KBM-7 (cell line): ENCODE measurements around the gene KCNQ1.
A peak's percentile ranks its signal among the peaks of the same experiment; 100 is the strongest.

ENCODE experiments used
- DNase-seq: peaks from one replicate; pipeline ENCODE4 v3.0.0-alpha.2; 2015
- in situ Hi-C: fragments of 300-500 bp; cut with MboI; formaldehyde crosslinking; loops from 2 replicates; pipeline ENCODE4 v1.14.3; 2020; ENCODE audit warnings: low sequenced_read_pairs, low pct_unique_long_range_greater_than_20kb, mixed read lengths

The KCNQ1 gene

DNA sequence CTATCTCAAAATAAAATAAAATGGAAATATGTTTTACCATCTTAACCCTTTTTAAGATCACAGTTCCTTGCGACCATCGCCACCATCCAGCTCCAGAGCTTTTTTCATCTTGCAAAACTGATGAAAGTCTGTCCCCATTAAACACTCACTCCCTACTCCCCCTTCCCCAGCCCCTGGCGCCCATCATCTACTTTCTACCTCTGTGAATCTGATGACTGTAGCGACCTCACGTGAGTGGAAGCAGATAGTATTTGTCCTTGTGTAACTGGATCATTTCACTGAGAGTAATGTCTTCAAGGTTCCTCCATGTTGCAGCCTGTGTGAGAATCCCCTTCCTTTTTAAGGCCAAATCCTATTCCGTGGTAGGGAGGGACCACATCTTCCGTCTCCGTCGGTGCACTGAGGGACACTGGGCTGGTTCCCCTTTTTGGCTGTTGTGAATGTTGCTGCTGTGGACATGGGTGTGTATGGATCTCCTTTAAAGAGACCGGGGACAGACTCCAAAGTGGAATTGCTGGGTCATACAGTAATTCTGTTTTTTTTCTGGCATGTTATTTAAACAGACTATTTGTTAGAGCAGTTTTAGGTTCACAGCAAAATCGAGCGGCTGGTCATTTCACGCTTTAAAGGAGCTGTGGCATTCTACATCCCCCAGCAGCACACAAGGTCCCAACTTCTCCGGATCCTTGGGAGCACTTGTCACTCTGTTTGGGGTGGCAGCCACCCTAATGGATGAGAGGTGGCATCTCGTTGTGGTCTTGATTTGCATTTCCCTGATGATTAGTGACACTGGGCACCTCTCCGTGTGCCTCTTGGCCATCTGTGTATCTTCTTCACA, 120.0 kb downstream of the KCNQ1 start:
- DNase-seq: peak; percentile 20
- in situ Hi-C loops: no loop called here

DNA sequence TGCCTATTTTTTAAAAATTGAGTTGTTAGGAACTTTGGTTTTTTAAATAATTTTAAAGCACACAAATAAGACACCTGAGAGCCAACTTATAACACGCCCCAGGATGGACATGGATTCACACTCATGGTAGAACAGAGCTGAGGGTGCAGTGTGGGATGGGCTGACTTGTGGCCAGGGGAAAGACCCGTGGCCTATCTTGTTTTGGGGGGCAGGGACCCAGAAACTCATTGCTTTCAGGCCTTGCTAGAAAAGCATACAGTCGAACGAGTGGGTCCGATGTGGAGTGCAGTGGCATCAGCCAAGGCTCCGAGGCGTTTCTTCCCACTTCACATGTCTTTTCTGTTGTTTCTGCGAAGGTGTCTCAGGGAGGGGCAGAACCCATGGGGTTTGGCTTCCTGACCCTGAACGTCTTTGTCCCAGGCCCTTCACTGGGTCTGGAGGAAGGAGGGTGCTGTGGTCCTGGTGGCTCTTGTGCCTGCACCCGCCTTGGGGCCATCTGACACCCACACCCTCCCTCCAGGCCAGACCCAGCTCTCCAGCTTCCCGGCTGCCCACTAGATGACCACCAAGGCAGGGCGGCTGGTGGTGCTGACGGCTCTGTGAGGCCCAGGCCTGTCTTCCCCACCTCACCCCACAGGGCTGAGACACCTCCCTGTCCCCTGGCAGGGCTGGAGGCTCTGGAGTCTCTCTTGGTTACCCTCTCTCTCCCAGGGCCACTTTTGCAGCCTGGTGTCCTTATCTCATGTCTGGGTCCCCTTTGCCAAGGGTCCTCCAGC, 120.8 kb downstream of the KCNQ1 start:
- in situ Hi-C loops: no loop called here
- DNase-seq: no peak

DNA sequence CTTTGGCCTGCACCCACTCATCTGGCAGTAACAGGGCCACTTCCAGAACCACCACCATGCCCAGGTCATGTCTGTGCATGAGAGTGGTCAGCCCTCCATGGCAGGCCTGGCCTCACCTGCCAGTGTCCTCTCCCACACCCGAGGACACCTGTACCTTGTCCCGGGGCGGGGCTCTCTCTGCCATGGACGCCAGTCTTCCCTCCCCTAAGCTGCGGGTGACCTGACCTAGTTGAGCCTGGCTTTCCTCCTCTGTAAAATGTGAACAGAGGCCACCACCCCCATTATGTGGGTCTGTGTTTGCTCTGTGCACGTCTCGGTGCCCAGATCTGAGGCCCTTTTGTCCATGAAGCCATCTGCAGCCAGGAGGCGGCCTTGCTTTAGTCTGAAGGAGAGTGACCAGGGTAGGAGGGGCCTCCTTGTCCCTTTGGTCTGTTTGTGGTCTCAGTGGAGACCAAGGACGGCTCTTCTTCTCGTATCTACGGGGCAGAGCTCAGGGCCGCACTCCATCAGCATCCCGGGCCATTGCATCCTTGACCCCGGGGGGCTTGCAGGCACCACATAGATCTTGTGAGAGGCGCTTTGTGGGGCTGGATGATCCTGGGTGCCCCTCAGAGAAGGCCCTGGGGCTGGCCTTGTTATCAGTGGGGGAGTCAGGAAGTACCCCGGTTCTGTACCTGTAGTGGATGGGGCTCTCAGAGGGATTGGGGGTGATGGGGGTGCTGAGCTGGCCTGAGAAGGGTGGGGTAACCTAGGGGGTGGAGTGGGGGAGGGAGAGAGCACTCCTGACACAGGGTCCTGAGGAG, 121.6 kb downstream of the KCNQ1 start:
- in situ Hi-C loops: no loop called here
- DNase-seq: no peak

DNA sequence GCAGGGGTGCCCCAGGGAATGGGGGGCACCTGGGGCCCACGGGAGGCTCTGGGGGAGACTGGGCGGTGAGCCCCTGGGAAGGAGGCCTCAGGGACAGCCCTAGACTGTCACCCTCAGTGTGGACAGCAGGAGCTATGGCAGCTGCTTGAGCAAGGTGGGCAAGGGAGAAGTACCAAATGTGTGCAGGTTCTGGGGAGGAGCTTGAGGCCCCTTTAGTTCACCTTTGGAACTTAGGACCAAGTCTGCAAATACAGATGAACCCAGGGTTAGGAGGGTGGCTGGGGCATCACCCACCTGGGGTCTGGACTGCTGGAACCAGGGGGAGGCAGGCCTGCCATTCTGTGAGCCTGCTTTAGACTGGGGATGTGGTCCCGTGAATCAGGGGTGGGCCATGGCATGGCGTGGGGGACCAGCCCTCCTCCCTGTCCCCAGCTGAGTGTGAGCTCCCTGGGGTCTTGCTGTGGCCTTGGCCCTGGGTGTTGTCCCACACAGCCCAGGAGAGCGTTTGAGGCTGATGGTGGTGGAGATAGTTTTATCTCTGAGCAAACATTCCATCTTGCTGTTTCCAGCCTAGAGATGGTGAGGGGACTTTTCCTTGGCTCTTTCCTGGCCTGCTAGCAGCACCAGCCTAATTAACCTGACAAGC, 122.3 kb downstream of the KCNQ1 start:
- in situ Hi-C loops: no loop called here

DNA sequence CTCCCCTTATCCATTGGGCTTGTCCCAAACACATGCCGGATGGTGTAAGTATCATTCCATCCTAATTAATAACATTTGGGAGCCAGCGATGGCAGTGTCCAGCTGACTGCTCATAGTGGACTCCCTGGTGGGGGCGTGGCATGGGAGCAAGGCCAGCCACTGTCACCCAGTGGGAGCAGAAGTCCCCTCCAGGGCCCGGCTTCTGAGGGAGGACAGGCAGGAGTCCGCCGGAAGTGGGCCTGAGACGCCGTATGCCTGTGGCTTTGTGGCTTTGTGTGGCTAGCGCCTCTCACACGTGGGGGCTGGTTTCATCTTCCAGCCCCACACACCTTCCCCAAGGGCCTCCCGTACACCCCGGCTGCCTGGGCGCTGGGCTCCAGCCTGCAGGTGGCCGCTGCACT, 124.5 kb downstream of the KCNQ1 start:
- DNase-seq: peak; percentile 40
- in situ Hi-C loops: no loop called here

More for the DNA sequence above, 122.3 kb downstream of the KCNQ1 start:
- no peak for DNase-seq

DNA sequence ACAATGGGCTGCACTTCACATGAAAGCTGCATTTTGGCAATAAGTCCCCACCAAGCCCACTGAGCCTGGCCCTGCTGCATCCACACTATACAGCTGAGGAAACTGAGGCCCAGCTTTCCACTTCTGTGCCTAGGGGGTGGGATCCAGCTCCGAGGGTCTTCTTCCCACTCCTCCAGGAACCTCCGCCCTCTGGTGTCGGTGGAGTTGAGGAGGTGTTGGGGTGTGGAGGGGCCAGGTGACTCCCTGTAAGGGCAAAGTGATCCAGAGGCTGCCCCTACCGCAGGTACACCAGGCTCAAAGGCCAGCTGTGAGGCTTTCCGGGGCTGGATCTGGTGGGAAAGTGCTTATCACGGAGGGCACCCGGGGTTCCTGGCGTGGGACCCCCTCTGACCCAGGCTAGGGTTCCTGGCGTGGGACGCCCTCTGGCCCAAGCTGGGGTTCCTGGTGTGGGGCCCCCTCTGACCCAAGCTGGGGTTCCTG, 125.0 kb downstream of the KCNQ1 start:
- DNase-seq: no peak
- in situ Hi-C loops: no loop called here

DNA sequence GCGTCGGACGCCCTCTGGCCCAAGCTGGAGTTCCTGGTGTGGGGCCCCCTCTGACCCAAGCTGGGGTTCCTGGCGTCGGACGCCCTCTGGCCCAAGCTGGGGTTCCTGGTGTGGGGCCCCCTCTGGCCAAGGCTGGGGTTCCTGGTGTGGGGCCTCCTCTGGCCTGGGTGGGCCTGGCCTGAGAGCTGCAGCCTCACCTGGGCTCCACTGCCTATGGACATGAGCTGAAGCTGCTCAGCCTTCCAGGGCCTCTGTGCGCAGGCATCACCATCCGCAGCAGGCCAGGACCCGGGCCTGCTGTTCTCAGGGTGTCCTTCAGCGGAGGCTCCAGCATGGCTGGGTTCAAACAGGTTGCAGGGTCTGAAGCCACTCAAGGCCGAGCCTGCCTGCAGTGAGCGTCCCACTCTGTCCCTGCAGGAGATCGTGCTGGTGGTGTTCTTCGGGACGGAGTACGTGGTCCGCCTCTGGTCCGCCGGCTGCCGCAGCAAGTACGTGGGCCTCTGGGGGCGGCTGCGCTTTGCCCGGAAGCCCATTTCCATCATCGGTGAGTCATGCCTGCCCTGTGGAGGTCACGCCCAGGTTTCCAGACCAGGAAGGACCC, 125.5 kb downstream of the KCNQ1 start:
- no peak for DNase-seq
- in situ Hi-C loops: no loop called here

DNA sequence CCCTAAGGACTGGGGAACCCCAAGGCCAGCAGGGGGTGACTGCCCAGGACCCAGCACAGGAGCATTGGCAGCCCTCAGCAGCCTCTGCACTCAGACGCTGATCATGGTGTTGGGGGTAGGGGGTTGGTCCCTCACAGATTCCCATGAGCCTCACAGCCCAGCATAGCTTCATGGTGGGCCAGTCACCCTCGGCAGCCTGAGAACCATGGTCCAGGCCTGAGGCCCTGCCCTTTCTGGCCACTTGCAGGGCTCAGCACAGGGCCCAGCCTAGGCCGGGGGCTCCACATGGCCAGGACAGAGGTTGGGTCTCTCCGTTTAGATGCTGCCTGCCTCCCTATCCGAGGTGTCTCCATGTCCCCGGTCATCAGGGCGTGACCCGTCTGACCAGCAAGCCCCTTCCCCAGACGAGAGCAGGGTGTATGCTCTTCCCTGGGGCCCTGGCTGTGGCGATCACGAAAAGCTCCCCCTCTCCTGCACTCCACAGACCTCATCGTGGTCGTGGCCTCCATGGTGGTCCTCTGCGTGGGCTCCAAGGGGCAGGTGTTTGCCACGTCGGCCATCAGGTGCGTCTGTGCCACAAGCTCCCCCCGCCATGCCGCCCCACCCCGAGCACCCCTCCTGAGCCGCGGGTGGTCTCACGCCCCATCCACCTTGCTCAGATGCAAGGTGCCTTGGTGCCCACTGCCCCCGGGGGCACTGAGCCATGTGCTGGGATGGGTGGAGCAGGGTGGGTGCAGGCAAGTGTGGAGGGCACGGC, 126.2 kb downstream of the KCNQ1 start:
- in situ Hi-C loops: no loop called here
- no peak for DNase-seq

DNA sequence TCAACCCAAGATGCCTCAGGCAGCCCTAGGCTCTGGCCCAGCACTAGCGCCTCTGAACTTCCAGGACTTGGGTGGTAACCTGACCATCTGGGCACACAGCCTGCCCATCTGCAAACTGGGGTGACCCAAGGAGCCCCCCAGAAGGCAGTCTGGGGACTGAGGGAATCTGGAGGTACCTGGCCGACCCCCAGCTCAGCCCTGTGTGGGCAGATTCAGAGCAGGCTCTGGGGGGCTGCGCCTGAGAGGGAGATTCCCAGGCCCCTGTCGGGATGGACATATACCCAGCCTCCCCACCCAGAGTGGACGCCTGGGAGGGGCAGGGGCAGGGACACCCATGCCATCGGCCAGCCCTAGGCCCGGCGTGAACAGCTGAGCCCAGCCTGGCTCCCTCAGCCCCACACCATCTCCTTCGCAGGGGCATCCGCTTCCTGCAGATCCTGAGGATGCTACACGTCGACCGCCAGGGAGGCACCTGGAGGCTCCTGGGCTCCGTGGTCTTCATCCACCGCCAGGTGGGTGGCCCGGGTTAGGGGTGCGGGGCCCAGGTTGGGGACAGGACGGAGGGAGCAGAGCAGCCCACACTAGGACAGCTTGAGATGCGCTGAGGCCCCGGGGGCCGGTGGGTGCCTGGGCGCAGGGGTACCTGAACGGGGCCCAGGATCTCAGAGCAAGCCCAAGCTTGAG, 126.9 kb downstream of the KCNQ1 start:
- in situ Hi-C loops: no loop called here
- DNase-seq: no peak

DNA sequence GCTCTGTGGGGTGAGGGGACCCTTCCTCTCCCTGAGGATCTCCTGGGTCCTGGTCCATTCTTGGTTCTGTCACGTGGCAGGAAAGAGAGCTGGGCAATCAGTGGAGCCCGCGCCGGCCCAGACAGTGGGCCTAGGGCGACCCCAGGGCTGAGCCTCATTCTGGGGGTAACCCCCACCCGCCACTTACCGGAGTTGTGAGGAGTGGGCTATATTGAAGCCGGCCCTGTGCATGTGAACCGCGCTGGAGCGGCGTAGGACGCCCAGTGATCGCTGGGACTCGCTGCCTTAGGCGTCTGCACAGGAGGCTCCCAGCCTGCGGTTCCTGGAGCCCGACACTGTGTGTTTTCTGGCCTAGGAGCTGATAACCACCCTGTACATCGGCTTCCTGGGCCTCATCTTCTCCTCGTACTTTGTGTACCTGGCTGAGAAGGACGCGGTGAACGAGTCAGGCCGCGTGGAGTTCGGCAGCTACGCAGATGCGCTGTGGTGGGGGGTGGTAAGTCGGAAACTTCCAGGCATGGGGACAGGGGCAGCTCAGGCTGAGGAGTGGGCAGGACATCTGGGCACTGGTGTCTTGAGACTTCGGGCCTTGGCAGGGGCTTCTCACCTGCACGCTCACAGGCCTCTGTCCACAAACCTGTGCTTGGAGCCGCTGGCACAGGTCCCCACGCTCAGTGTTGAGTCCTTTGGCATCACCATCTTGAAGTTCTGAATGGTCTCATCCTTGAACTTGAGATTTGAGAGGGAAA, 127.9 kb downstream of the KCNQ1 start:
- in situ Hi-C loops: no loop called here
- DNase-seq: no peak

DNA sequence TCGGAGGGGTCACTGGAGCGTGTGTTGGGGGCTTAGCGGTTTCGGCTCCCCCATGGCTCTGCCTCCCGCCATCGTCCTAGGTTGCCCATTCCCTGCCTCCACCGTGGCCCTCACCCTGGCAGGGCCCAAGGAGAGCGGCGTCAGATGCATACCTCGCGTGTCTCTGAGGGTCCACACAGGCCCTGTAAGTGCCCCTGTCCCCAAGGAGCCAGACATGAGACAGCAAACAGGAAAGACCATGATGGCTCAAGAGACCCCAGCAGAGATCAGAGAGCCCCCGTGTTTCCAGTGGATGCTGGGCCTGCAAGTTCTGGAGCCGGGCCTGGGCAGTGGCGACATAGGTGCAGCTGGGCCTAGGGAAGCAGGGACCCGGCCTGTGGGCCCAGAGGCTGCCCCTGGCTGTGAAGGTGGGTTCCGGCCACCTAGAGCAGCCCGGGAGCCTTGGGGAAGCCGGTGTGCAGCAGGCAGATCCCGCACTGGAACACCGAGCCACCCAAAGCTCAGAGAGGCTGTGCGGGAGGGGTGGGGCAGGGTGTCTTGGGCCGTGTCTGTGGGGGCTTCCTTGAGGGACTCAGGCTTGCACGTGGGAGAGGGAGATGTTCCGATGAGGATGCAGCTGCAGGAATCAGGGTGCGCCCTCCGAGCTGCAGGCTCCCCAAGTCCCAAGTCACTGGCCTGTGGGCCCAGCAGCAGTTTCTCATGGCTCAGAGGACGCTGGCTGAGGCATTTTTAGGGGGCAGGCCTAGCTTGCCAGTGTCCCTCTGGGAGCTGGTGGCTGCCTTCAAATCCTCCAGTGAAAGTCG, 128.6 kb downstream of the KCNQ1 start:
- in situ Hi-C loops: no loop called here
- no peak for DNase-seq

DNA sequence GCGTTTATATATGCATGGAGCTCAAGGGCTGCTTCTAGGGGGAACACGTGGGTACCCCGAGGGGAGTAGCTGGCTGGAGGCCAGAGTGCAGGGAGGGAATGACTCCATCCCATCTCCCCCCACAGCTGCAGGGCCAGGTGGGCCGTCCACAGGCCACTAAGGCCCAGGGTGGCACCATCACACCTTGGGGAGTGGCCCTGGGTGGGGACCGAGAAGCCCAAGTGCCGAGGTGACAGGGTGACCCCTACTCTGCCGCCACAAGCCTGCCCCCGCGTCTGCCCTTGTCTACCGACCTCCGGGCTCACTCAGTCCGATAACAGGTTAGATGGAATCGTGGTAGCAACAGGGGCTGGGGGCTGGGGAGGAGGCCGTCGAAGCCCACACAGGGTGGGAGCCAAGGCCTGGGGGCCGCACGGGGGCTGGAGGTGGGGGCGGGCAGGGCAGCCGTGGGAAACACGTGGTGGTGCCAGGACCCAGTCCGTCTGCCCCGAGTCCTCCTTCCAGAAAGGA, 129.3 kb downstream of the KCNQ1 start:
- in situ Hi-C loops: no loop called here

DNA sequence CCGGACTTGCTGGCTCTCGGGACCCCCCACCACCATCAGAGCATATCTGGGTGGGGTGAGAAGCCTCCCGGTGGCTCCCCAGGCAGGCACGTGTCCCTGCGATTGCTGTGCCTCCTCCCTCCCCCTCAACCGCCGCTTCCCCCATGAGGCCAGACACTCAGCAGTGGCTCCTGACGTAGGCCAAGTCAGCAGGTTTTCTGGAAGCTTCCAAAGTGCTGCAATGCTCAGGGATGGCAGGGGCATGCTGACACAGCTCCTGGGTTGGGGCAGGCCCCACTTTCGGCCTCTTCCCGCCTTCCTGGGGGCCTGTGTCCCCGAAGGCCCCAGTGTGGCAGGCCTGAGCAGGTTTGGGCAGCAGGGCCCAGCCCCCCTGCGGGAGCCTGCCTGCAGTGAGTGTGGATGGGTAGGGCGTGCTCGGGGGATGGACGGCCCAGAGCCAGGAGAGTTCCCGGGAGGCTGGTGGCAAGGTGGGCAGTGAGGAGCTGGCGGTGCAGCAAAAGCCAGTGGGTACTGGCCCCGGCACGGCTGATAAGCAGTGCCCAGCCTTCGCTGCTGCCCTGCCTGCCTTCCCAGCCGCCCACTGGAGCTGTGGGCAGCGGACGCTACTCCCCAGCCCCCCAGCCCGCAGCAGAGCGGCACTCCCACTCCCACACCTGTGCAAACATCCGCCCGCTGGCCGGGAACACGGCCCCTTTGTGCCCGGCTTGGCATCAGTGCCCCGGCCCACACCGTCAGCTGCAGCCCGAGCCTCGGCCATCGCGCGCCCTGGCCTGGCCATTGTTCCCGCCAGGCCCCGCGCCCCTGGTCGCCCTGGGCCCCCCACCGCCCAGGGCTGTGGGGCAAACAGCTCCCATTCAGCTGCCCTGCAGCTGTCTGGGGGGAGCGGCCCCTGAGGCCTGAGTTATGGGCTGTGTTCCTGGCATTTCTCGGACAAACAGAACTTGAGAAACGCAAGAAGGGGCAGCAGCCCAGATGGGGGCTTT, 130.0 kb downstream of the KCNQ1 start:
- in situ Hi-C loops: no loop called here
- no peak for DNase-seq

More for the DNA sequence above, 129.3 kb downstream of the KCNQ1 start:
- no peak for DNase-seq

DNA sequence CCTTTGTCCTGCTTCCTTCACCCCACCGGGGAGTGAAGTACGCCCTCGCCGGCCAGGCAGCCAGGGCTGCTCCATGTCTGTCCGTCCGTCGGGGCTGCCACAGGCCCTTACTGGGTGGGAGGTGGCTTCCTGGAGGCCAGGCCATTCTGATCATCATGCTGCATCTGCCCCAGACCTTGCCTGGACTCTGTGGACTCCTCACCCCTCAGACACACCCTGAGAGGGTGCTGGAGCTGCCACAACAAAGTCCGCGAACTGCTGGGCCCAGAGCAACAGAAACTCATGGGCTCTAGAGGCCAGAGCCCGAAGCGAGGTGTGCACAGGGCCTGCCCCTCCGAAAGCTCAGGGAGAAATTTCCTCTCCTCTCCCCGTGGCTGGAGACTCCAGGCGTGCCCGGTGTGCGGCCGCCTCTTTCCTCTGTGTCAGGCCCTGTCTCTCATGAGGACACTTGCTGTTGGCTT, 130.8 kb downstream of the KCNQ1 start:
- DNase-seq: no peak
- in situ Hi-C loops: no loop called here

DNA sequence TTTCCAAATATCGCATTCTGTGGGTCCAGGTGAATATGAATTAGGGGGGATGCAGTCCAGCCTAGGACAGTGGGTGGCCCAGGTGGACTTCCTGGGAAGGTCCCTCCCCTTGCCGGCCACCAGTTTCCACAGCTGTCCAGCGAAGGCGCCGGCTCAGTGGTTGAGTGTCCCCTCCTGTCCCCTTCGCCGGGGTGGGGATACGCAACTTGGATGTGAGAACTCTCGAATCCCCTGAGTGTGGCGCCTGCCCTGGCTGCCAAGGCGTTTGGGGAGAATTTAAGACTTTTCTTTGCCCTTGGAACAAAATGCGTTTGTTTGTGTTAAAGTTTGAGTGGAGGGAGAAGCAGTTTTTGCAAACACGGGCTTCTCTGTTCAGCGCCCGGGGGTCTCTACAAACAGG, 131.3 kb downstream of the KCNQ1 start:
- in situ Hi-C loops: no loop called here
- no peak for DNase-seq
